DLD1 (cell line): Measurements from ENCODE around the gene TAOK3.
"Not testable (repeated sequence)": the region's sequence is repeated elsewhere in the genome, so short reads cannot be mapped to it uniquely, and the experiment has no call there.

ENCODE experiments used
- in situ Hi-C: cut with HindIII; loops from 2 replicates; pipeline ENCODE4 v1.10.0; 2017; ENCODE audit warnings: low sequenced_read_pairs

TAOK3 gene

GRCh38 chr12:118145798-118146156, 226.9 kb downstream of the TAOK3 start:
- in situ Hi-C loops, result no loop called here

DNA sequence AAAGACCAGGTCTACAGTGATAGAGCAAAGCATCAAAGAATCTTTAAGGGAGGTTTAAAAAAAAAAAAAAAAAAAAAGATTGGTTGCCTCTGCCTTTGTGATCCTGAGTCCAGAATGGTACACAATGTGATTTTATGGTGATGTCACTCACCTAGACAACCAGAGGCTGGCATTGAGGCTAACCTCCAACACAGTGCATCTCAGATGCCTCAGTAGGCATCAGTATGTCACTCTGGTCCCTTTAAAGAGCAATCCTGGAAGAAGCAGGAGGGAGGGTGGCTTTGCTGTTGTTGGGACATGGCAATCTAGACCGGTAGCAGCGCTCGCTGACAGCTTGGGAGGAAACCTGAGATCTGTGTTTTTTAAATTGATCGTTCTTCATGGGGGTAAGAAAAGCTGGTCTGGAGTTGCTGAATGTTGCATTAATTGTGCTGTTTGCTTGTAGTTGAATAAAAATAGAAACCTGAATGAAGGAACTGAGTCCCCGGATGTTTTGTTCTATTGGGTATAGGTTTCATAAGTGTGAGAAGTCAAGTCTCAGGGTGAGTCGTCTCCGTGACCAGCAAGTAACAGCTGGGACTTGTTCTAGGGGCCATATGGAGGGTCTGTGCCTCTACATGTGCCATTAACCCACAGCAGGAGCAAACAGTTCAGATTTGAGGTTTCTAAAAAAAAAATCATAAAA, 227.5 kb downstream of the TAOK3 start:
- in situ Hi-C loops, result no loop called here

GRCh38 chr12:118144499-118144898, 228.2 kb downstream of the TAOK3 start:
- in situ Hi-C loops, result no loop called here

DNA sequence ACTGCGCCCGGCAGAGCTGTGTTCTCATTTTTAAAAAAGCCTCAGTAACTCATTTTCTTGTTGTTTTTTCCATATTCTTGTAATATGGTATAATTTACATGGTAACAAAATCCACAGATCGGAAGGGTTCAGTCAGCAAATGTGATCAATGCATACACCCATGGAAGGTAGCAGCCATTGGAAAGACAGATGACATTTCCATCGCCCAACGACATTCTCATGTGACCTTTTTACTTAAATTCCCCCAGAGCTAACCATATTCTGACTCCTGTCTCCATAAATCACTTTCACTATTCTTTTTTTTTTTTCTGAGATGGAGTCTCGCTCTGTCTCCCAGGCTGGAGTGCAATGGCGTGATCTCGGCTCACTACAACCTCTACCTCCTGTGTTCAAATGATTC, 231.9 kb downstream of the TAOK3 start:
- in situ Hi-C loops, result no loop called here

GRCh38 chr12:118137148-118137678, 235.5 kb downstream of the TAOK3 start:
- in situ Hi-C loops, result no loop called here

DNA sequence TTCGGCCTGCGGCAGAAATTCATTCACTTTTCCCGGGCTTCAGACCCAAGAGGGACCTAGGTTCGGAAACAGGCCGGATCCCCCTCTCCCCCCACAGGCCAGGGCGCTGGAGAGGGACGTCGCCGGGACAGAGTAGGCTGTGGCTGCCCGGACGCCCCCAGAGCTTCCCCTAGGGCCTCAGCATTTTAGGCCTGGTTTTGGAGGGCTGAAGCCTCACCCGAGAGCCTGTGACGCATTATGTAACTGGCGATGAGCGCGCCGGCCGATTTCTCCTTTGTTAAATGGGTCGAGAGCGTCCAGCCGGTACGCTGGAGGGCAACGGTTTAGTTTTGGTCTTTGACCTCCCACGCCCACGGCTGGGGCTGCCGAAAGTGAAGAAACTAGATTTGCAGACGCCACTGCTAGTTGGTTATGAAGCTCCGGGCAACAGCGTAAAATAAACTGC, 236.1 kb downstream of the TAOK3 start:
- in situ Hi-C loops, result no loop called here

- in situ Hi-C loops, result no loop called here
These were observed 236.7 kb downstream of the TAOK3 start, which contains the start of gene PEBP1 for GRCh38 chr12:118135788-118136558. PEBP1 (plus strand) TSS chr12:118136124; CDS start chr12:118136210, 86 bp downstream.

GRCh38 chr12:118129436-118129835, 243.3 kb downstream of the TAOK3 start:
- in situ Hi-C loops, result not testable (repeated sequence)

GRCh38 chr12:118127867-118128266, 244.8 kb downstream of the TAOK3 start:
- in situ Hi-C loops, result no loop called here

- in situ Hi-C loops, result no loop called here
These were observed 246.5 kb downstream of the TAOK3 start for GRCh38 chr12:118126119-118126757.

GRCh38 chr12:118125743-118126118, 247.0 kb downstream of the TAOK3 start:
- in situ Hi-C loops, result no loop called here

- in situ Hi-C loops, result no loop called here
These were observed 248.3 kb downstream of the TAOK3 start for GRCh38 chr12:118124333-118124874.

GRCh38 chr12:118122264-118122663, 250.4 kb downstream of the TAOK3 start:
- in situ Hi-C loops, result no loop called here

DNA sequence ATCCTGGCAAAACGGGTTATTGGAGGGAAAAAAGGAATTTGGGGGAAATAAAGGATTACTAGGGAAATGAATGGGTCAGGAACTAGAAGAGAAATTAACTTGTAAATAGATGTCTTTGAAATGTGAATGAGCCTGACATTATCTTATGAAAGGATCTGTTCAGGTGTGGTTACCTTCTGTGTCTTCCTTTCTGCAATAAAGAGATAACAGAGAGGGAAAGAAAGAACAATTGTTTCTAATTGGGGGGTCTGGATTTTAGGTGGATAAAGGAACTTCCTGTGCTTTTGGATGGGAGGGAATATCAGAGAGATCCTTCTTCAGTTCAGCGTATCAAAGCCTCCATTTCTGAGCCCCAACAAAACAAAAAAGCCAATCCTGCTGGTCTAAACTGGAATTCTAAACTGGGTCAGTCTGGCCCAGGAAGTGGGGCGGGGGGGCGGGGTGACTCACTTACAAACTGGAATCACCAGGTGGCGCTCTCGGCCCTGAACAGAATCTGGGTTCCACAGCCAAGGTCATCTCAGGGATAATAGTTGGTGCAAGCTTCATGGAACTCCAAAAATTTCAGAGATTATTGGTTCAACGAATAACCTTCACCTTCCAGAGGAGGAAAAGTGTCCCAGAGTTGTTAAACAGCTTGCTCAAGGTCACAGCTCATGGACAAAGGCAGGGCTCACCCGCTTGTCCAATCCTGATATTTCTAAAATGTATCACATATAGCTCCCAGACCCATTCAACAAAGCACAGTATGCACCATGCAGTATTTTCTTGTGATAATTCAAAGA, 251.9 kb downstream of the TAOK3 start:
- in situ Hi-C loops, result no loop called here

GRCh38 chr12:118119449-118119879, 253.2 kb downstream of the TAOK3 start:
- in situ Hi-C loops, result no loop called here

GRCh38 chr12:118109088-118109487, 263.6 kb downstream of the TAOK3 start:
- in situ Hi-C loops, result no loop called here

- in situ Hi-C loops, result no loop called here
These were observed 265.0 kb downstream of the TAOK3 start for GRCh38 chr12:118107694-118108093.

GRCh38 chr12:118107011-118107410, 265.7 kb downstream of the TAOK3 start:
- in situ Hi-C loops, result no loop called here

DNA sequence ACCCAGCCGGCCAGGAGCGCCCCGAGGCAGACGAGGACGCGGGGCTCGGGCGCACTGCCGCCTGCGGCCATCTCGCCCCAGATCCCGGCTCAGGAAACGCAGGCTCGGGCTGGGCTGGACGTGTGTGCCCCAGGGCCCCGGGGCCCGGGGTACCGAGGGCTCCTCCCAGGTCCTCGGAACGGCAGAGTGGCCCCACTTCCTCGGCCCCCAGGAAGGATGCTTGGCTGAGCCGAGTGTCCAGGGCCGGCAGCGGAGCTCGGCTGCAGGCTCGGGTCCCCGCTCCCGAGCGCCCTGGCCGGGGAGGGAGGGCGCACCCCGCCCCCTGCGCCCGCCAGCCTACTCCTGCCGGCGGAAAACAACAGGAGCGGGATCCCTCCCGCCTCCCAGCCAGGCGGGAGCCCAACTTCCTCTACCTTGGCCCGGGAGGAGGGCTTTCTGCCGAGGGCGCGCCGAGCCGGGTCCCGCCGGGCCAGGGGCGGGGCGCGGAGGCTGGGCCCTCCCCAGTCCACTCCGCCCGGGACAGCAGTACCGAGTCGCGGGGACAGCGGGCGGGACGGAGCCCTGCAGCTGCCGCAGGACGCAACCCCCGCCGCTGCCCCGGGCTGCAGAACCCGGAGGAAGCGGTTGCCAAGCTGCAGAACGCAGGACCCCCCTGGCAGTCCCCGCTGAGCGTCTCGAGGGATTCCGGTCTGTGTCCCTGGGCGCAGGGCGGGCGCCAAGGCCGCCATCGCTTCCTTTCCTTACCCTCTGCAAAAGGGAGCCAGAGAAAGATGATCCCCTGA, 268.9 kb downstream of the TAOK3 start, which contains the start of gene VSIG10:
Gene VSIG10 (minus strand): TSS at position 411 of the 782 bp plus-strand sequence. CDS start 340 bp downstream, at position 71.
- in situ Hi-C loops, result no loop called here

DNA sequence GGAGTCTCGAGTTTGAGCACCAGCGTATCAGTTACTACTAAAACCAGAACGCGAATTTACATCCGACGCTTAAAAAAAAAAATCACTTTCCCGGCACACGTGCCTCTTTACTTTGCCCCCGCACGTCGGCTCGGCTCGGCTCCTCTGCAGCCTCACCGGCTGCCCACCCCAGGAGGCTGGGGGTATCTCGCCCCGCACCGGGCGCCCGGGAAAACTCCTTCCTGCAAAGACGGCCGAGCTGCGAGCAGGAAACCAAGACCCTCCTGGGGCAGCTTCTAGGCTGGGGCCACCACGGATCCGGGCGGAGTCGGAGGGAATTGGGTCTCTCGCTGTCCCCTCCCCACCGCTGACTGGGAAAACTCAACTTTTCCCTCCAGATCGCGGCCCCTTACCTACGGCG, 269.5 kb downstream of the TAOK3 start:
- in situ Hi-C loops, result no loop called here
